ENCODE results near the gene RAB41.
"Not testable (repeated sequence)": the region's sequence is repeated elsewhere in the genome, so short reads cannot be mapped to it uniquely, and the experiment has no call there.

The RAB41 gene

DNA sequence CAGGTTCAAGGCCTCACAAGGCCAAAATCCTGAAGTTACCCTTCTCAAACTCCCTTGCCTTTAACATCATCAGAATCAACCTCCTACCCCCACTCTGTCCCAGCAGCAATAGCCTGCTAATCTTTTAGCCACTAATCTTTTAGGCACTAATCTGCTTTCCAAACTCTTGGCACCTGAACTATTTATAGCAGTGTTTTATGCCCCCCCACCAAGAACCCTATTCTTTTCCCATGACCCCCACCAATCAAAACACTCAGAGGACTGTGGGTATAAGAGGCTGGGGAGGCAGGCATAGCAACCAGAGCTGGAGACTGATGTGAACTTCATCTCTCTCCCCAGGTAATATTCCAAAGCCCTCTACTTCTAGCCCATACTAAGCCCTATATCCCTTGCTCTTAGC is 13.9 kb upstream of the RAB41 start, which contains the start of gene ARR3:
Gene ARR3 (plus strand): TSS at position 301 of the 400 bp plus-strand sequence. CDS start 1,052 bp downstream, outside the sequence.
- no peaks in the 10 kb centered on the region for H3K27me3 Mint-ChIP-seq
- no peaks in the 10 kb centered on the region for H3K4me1 Mint-ChIP-seq
- no peak within 1 kb of the TSS for H3K4me3 Mint-ChIP-seq
- no peak for ATAC-seq
- no peak within 1 kb of the TSS for H3K27ac Mint-ChIP-seq
- H3K36me3 Mint-ChIP-seq: no peaks in the 10 kb centered on the region
- H3K9me3 Mint-ChIP-seq: no peaks in the 10 kb centered on the region

DNA sequence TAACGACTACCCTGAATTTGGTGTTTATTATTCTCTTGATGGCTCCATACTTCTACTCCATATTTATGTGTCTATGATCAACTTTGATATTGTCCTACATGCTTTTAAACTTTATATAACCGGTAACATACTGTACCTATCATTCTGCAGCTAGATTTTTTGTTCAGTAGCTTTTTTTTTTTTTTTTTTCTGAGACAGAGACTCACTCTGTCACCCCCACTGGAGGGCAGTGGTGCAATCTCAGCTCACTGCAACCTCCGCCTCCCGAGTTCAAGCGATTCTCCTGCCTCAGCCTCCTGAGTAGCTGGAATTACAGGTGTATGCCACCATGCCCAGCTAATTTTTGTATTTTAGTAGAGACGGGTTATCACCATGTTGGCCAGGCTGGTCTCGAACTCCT is 7.9 kb upstream of the RAB41 start:
- H3K4me3 Mint-ChIP-seq, H3K4me1 Mint-ChIP-seq, H3K27me3 Mint-ChIP-seq, H3K27ac Mint-ChIP-seq, ATAC-seq, H3K9me3 Mint-ChIP-seq, H3K36me3 Mint-ChIP-seq: not testable (repeated sequence)

DNA sequence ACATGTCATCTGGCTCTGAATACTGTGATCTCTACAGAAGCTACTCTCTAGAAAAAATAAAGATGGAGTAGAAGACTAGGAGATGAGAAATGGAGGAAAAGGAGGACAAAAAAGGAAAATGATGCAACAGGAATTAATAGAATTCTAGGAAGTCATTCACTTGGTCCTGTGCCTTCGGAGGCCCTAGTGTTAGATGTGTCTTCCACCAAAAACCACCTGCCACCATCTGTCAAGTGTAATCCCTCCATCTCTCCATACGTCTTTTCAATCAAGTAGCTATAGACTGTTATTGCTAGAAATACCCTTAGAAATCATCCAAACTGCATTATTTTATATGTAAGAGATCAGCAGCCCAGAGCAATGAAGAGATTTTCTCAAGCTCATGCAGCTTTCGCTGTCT is 2.9 kb upstream of the RAB41 start:
- Mint-ChIP-seq H3K9me3 (no peaks in the 10 kb centered on the region), H3K27ac (no peak overlapping the region), H3K4me1 (no peaks in the 10 kb centered on the region), H3K27me3 (no peaks in the 10 kb centered on the region), H3K36me3 (peaks cover 26% of the 10 kb centered on the region), H3K4me3 (no peak overlapping the region)
- no peak for ATAC-seq

DNA sequence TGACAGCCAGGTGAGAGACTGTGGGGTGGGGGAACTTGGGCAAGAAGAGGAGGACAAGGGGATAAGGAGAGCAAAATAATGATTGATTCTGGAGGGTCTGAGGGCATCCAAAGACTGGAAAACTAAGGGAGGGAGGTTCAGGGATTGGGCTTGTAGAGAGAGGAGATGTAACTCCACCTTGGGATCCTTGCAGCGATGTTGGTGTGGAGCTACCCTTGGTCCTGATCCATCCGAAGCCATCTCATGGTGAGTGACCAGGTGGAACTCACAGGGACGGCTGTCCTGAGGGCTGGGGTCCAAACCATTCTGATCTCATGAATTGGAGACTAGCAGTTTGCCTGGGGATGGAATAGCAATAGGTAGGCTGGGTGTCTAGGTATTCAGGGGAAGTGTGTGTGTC is 1.4 kb upstream of the RAB41 start:
- H3K4me1 Mint-ChIP-seq: no peaks in the 10 kb centered on the region

DNA sequence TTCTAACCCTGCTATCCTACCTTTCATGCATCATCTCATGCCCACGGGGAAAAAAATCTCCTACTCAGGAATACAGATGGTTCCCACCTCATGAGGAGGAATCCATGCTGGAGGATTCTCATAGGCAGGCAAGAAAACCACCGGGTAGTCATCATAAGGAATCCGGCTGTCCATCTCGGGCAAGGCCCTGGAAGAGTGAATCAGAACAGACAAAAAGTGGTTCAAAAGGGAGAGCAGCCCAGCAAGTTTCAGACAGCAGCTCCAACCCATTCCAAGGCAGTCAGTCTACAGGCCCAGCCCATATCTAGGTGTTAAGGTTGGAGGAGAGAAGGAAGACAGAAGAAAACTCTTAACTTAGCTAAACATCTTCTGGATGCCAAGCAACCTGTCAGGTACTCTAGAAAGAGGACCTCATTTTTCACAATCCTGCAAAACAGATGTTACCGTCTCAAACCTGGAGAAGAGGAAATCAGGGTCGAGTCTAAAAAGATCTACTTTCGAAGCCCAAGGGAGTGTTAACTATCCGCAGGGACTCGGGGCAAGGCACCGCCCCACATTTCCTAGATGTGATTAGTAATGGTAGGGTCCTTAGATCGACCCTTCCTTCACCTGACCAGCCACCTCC is 7.3 kb downstream of the RAB41 start:
- H3K27ac Mint-ChIP-seq: peak overlapping the region; percentile 66
- H3K9me3 Mint-ChIP-seq: no peaks in the 10 kb centered on the region
- H3K36me3 Mint-ChIP-seq: peaks cover 21% of the 10 kb centered on the region
- H3K27me3 Mint-ChIP-seq: no peaks in the 10 kb centered on the region
- peak overlapping the region; percentile 86 for H3K4me3 Mint-ChIP-seq
- H3K4me1 Mint-ChIP-seq: peaks cover 10% of the 10 kb centered on the region
- ATAC-seq: no peak

More for the DNA sequence above, 1.4 kb upstream of the RAB41 start:
- Mint-ChIP-seq H3K4me3 (no peak overlapping the region), H3K27ac (no peak overlapping the region), H3K9me3 (no peaks in the 10 kb centered on the region), H3K36me3 (peaks cover 38% of the 10 kb centered on the region), H3K27me3 (no peaks in the 10 kb centered on the region)
- ATAC-seq: no peak

DNA sequence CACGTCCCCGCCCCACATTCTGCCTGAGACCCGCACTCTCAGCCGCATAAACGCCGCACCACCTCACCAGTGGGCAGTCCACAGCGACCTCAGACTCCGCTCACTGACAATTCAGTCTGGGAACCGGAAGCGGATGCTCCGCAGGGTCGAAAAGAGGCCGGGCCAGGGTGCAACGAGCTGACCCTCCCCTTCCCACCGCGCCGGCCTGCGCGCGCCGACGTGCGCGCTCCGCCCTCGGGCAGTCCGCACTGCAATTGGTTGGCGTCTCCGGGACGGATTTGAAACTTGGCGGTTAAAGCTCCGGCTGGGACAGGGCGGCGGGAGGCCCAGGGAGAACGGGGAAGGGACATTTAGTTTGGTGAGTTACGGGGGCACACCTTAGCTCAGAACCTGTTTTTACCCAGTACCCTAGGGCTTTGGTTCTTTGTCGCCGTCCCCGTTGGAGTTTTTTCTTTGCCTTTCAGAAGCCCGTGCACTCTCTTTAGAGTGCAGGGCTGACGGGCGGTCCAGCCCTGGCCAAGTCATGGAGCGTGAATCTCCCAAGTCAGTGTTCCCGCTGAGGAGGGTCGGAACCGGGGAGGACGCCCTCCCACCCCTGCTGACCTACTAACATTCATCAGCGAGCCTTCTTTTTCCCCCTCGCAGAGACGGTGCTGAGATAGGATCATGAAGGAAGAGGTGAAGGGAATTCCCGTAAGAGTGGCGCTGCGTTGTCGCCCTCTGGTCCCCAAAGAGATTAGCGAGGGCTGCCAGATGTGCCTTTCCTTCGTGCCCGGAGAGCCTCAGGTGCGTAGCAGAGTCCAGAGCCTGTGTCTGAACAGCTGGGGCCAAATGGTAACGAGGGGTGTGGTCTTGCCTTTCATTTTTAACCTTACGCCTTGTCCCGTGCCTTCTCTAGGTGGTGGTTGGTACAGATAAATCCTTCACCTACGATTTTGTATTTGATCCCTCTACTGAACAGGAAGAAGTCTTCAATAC is 8.1 kb downstream of the RAB41 start, which contains the start of the genes KIF4A and PDZD11:
Gene KIF4A (plus strand): TSS at position 312 of the 978 bp plus-strand sequence. CDS start 355 bp downstream, at position 667.
Gene PDZD11 (minus strand): TSS at position 135 of the 978 bp plus-strand sequence. CDS start 586 bp downstream, outside the sequence.
- H3K4me3 Mint-ChIP-seq: peak within 1 kb of the TSS; percentile 86
- peaks cover 10% of the 10 kb centered on the region for H3K4me1 Mint-ChIP-seq
- H3K9me3 Mint-ChIP-seq: no peaks in the 10 kb centered on the region
- peak within 1 kb of the TSS; percentile 66 for H3K27ac Mint-ChIP-seq
- no peaks in the 10 kb centered on the region for H3K27me3 Mint-ChIP-seq
- peaks cover 13% of the 10 kb centered on the region for H3K36me3 Mint-ChIP-seq
- ATAC-seq: peak; percentile 100

DNA sequence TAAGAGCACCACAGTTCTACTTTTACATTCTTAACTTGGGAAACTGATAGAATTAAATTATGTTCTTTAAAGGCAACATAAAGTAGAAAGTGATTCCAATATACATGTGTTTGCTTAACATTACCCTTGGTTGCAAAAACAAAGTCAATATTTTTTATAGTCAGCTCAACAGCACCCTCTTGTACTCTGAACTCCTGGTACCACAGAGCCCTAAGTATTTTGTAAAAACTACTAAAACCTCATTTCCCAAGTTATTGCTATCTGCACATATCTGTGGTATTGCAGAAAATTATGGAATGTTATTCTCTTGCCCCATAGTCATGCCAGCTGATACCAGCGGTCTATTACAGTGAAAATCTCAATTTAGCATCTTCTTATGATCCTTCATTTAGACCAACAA is 10.8 kb downstream of the RAB41 start:
- Mint-ChIP-seq H3K27me3 (no peaks in the 10 kb centered on the region), H3K9me3 (no peaks in the 10 kb centered on the region), H3K4me3 (no peak overlapping the region), H3K4me1 (peaks cover 10% of the 10 kb centered on the region), H3K36me3 (no peaks in the 10 kb centered on the region), H3K27ac (no peak overlapping the region)
- no peak for ATAC-seq

DNA sequence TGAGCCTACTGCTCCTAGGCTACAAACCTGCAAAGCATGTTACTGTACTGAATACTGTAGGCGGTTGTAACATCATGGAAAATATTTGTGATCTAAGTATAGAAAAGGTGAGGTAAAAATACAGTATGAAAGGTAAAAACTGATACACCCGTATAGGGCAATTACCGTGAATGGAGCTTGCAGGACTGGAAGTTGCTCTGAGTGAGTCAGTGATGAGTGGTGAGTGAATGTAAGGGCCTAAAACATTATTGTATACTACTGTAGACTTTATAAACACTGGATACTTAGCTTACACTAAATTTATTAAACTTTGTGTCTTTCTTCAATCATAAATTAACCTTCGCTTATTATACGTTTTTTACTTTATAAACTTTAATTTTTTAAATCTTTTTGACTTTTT is 11.6 kb downstream of the RAB41 start:
- no peak overlapping the region for H3K27ac Mint-ChIP-seq
- ATAC-seq: no peak
- H3K4me1 Mint-ChIP-seq: peaks cover 10% of the 10 kb centered on the region
- H3K27me3 Mint-ChIP-seq: no peaks in the 10 kb centered on the region
- no peaks in the 10 kb centered on the region for H3K9me3 Mint-ChIP-seq
- H3K4me3 Mint-ChIP-seq: no peak overlapping the region
- H3K36me3 Mint-ChIP-seq: no peaks in the 10 kb centered on the region

DNA sequence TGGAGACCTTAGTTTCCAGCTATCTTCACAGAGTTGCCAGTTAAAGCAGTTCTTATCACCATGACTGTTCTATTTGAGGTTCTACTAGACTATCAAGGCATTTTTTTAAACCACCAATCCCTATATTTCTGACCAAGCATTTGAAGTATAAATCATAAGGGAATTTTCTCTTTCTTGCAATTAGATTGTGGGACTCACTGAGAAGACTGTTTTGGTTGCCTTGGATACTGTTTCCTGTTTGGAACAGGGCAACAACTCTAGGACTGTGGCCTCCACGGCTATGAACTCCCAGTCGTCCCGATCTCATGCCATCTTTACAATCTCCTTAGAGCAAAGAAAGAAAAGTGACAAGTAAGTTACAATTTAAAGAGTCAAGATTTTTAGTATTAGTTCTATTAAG is 19.7 kb downstream of the RAB41 start:
- Mint-ChIP-seq H3K36me3 (no peaks in the 10 kb centered on the region), H3K27ac (no peak overlapping the region)
- ATAC-seq: no peak

DNA sequence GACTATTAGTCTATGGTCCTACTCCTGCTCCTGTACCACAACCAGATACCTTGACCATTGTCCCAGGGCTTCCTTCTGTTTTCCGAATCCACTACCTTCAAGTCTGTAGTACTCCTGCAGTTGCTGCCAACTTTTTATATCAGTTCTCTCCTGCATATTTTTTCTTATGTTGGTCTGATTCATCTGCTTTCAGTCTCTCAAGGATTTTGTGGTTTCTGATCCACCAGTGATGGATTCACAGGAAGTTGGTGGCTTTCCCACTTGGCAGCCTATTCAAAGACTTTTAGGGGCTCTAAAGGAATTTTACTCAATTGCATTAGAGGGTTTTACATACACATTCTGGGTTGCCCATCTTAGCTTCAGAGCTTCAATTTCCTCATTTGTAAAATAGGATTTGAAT is 31.5 kb downstream of the RAB41 start:
- Mint-ChIP-seq H3K27me3 (no peaks in the 10 kb centered on the region), H3K36me3 (no peaks in the 10 kb centered on the region), H3K27ac (no peak overlapping the region), H3K4me1 (no peaks in the 10 kb centered on the region), H3K4me3 (no peak overlapping the region), H3K9me3 (no peaks in the 10 kb centered on the region)
- ATAC-seq: no peak

More for the DNA sequence above, 19.7 kb downstream of the RAB41 start:
- no peaks in the 10 kb centered on the region for H3K27me3 Mint-ChIP-seq
- no peaks in the 10 kb centered on the region for H3K9me3 Mint-ChIP-seq
- H3K4me3 Mint-ChIP-seq: no peak overlapping the region
- H3K4me1 Mint-ChIP-seq: no peaks in the 10 kb centered on the region

DNA sequence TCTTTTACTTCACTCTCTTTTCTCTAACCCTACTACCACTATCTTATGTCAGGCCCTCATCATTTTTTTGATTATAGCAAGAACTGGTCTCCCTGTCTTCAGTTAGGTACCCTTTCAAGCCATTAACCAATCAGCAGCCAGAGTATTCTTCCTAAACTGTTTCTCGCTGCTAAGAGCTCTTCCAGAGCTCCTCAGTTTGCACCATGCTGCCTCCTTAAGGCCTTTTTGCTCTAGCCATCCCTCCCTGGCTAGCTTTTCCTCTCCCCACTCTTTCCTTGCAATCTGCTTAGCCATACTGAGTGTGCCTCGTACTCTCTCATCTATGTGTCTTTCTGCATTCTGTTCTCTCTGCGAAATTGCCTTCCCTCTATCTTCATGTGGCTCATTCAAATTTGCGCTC is 40.8 kb downstream of the RAB41 start:
- Mint-ChIP-seq H3K27me3 (no peaks in the 10 kb centered on the region), H3K36me3 (no peaks in the 10 kb centered on the region), H3K9me3 (no peaks in the 10 kb centered on the region), H3K4me3 (no peak overlapping the region), H3K27ac (no peak overlapping the region), H3K4me1 (no peaks in the 10 kb centered on the region)
- ATAC-seq: no peak

DNA sequence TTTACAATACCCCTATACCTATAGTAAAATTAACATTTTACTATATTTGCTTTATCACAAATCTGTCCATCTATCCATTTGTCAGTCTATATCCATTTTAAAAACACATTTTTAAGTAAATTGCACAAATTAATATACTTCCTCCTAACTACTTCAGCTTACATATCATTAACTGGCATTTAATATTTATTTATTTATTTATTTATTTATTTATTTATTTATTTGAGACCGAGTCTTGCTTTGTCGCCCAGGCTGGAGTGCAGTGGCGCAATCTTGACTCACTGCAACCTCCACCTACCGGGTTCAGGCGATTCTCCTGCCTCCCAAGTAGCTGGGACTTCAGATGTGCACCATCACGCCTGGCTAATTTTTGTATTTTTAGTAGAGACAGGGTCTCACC is 41.7 kb downstream of the RAB41 start:
- not testable (repeated sequence) for H3K27ac Mint-ChIP-seq, H3K4me3 Mint-ChIP-seq, H3K9me3 Mint-ChIP-seq, H3K4me1 Mint-ChIP-seq, H3K36me3 Mint-ChIP-seq, H3K27me3 Mint-ChIP-seq, ATAC-seq

DNA sequence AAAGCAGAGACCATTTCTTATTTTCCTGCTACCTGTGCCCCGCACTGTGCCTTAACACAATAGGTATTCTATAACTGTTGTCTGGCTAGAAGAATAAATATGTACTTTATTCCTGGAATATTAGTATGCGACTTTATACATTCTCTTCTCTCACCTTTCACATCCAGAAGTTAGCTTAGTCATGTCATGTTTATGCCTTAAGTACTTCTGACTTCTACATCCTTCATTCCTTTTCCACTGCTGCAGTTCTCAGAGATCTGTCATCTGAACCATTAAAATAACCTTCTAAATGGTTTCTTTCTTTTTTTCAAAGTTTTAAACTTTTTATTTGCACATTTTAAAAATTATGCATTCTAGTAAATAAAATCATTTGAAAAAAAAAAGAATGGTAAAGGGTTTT is 42.4 kb downstream of the RAB41 start:
- Mint-ChIP-seq H3K4me1 (no peaks in the 10 kb centered on the region), H3K9me3 (no peaks in the 10 kb centered on the region), H3K36me3 (no peaks in the 10 kb centered on the region), H3K27ac (no peak overlapping the region), H3K27me3 (no peaks in the 10 kb centered on the region), H3K4me3 (no peak overlapping the region)
- no peak for ATAC-seq

DNA sequence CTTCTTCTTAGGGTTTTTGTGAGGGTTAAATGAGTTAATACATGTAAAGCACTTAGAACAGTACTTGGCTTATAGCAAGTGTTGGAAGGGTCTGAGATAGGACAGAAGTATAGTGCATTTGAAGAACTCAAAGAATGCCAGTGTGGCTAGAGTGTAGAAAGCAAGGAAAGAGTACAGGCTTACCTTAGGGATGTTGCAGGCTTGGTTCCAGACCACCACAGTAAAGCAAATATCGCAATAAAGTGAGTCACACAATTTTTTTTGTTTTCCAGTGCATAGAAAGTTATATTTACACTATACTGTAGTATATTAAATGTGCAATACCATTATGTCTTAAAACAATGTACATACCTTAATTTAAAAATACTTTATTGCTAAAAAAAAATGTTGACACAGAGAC is 49.2 kb downstream of the RAB41 start:
- no peak for ATAC-seq
- H3K9me3 Mint-ChIP-seq: no peaks in the 10 kb centered on the region
- H3K27me3 Mint-ChIP-seq: no peaks in the 10 kb centered on the region
- no peak overlapping the region for H3K4me3 Mint-ChIP-seq
- H3K27ac Mint-ChIP-seq: no peak overlapping the region
- H3K4me1 Mint-ChIP-seq: no peaks in the 10 kb centered on the region
- no peaks in the 10 kb centered on the region for H3K36me3 Mint-ChIP-seq

DNA sequence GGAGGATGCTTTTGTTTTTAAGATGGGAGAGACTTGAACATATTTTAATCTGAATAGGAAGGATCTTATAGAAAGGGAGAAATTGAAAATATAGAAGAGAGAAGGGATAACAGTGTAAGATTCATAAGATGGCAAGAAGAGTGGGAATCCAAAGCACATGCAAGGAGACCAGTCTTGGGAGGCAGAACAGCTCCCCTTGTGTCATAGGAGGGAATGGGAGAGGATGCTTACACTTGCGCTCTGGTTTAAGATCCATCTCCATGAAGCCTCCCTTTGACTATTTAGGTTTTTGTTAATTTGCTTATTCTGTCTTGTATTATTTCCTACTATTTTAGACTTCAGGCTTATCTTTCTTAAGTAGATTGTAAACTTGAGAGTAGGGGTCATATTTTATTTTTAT is 50.6 kb downstream of the RAB41 start:
- no peaks in the 10 kb centered on the region for H3K4me1 Mint-ChIP-seq
- H3K9me3 Mint-ChIP-seq: no peaks in the 10 kb centered on the region
- H3K27ac Mint-ChIP-seq: no peak overlapping the region
- no peak overlapping the region for H3K4me3 Mint-ChIP-seq
- ATAC-seq: no peak
- H3K36me3 Mint-ChIP-seq: no peaks in the 10 kb centered on the region
- no peaks in the 10 kb centered on the region for H3K27me3 Mint-ChIP-seq

Measured in stimulated activated memory B cell treated with anti-CD40 and anti-IgM and Interleukin-4, amounts not matched to agents 10 μg/mL and 1 μg/mL and 100 μg/mL, for 72 hours (primary cell).